ENCODE results near the gene P4HA2. TPM values are rescaled to one million over a fixed set of nuclear protein-coding genes. Genes with fewer than 3 reads are reported as not detected.

P4HA2 gene
- total and polyA plus RNA-seq, 9 of the 15 experiments (the other 6 are each of a cell fraction or from before 2014, with no cell fraction given): 9.6 to 50.0 (median 12.7) TPM

- no peak for DNase-seq (ENCODE audit: extremely low read depth in 1 of 4, low spot score in 3 of 4)
- no peak for FAIRE-seq
- WGBS (ENCODE audit: insufficient coverage, low coverage, missing lambda C conversion rate): 55% methylated on average over 1 of the region's 1 CpG
- Histone ChIP-seq H3K9me1 (ENCODE audit: control insufficient read depth, insufficient read depth, low read length) (no peaks in the 10 kb centered on the region), H3K4me2 (ENCODE audit: insufficient read depth, low read length) (no peak overlapping the region), H3K79me2 (ENCODE audit: control insufficient read depth, insufficient read depth, low read length) (peaks cover 2% of the 10 kb centered on the region; the same call in 1 of the 3 replicates), H2AFZ (ENCODE audit: low read depth, low read length) (0 out of 2 replicates have a peak overlapping the region, but pooled peaks have one; percentile 7), H3K9ac (ENCODE audit: insufficient read depth in 1 of 2, low read depth in 2 of 2, low read length in 2 of 2) (no peak overlapping the region), H3K4me3 (no peak overlapping the region), H3K4me1 (replicated peaks in 1 of 2; ENCODE audit: control insufficient read depth in 2 of 2, insufficient read depth in 2 of 2, low read length in 2 of 2) (peaks cover 7 to 8% of the 10 kb centered on the region in 2 experiments; a peak in 4 of 5 replicates), H3K36me3 (ENCODE audit: control insufficient read depth, insufficient read depth, low read length) (no peaks in the 10 kb centered on the region), H3K27me3 (ENCODE audit: control insufficient read depth in 2 of 2, insufficient read depth in 2 of 2, low read length in 2 of 2) (no peaks in the 10 kb centered on the region), H3K9me3 (replicated peaks; ENCODE audit: control insufficient read depth, insufficient read depth, low read depth, low read length) (no peaks in the 10 kb centered on the region), H3K27ac (ENCODE audit: extremely low read depth, low read depth, low read length) (no peak overlapping the region), H4K20me1 (replicated peaks; ENCODE audit: control insufficient read depth, insufficient read depth, low read length) (no peaks in the 10 kb centered on the region)
- ATAC-seq: no peak
- BruUV-seq (replicated peaks): no TSS peak
- intact Hi-C loops (cut with micrococcal nuclease) (no loop called here), in situ Hi-C loops (cut with MboI) (no loop called here)
- POLR2A ChIA-PET: interaction anchor here (0.7 kb wide), 2 partner anchors 47 to 49 kb away, joined by 3 read pairs; no protein-coding TSS in a partner anchor
- CTCF ChIA-PET (ENCODE audit: low intra/inter-chr PET ratio): no interaction called here
- TF ChIP-seq ZBTB2 (IDR thresholded peaks at IDR 0.05): no peak
- no peak for TF ChIP-seq HMG20A (CRISPR knock-in tag; conservative IDR thresholded peaks at IDR 0.05)
- no peak for TF ChIP-seq TFAP4 (CRISPR knock-in tag; IDR thresholded peaks at IDR 0.05; ENCODE audit: borderline replicate concordance)
- no peak for TF ChIP-seq YBX1 (IDR thresholded peaks at IDR 0.05)
- TF ChIP-seq HLTF (IDR thresholded peaks at IDR 0.05): no peak
- no peak for TF ChIP-seq ZNF280A (IDR thresholded peaks at IDR 0.05; ENCODE audit: low read depth, partially characterized antibody)
- TF ChIP-seq, protein P1, sequence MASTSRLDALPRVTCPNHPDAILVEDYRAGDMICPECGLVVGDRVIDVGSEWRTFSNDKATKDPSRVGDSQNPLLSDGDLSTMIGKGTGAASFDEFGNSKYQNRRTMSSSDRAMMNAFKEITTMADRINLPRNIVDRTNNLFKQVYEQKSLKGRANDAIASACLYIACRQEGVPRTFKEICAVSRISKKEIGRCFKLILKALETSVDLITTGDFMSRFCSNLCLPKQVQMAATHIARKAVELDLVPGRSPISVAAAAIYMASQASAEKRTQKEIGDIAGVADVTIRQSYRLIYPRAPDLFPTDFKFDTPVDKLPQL (IDR thresholded peaks at IDR 0.05; ENCODE audit: extremely low read depth, insufficient read length): no peak
- no peak for TF ChIP-seq MCM2 (IDR thresholded peaks at IDR 0.05; ENCODE audit: low read depth)
- TF ChIP-seq, protein P2, sequence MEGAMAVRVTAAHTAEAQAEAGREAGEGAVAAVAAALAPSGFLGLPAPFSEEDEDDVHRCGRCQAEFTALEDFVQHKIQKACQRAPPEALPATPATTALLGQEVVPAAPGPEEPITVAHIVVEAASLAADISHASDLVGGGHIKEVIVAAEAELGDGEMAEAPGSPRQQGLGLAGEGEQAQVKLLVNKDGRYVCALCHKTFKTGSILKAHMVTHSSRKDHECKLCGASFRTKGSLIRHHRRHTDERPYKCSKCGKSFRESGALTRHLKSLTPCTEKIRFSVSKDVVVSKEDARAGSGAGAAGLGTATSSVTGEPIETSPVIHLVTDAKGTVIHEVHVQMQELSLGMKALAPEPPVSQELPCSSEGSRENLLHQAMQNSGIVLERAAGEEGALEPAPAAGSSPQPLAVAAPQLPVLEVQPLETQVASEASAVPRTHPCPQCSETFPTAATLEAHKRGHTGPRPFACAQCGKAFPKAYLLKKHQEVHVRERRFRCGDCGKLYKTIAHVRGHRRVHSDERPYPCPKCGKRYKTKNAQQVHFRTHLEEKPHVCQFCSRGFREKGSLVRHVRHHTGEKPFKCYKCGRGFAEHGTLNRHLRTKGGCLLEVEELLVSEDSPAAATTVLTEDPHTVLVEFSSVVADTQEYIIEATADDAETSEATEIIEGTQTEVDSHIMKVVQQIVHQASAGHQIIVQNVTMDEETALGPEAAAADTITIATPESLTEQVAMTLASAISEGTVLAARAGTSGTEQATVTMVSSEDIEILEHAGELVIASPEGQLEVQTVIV (CRISPR knock-in tag; IDR thresholded peaks at IDR 0.05; ENCODE audit: borderline replicate concordance): no peak
- TF ChIP-seq IRF2 (CRISPR knock-in tag; IDR thresholded peaks at IDR 0.05): no peak
- no peak for TF ChIP-seq TCF3 (CRISPR knock-in tag; IDR thresholded peaks at IDR 0.05)
- no peak for TF ChIP-seq U2AF2 (optimal IDR thresholded peaks at IDR 0.05; ENCODE audit: low read depth, low read length)
- TF ChIP-seq SMARCA5 (IDR thresholded peaks at IDR 0.05): no peak
- TF ChIP-seq, protein P3, sequence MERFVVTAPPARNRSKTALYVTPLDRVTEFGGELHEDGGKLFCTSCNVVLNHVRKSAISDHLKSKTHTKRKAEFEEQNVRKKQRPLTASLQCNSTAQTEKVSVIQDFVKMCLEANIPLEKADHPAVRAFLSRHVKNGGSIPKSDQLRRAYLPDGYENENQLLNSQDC (CRISPR knock-in tag; IDR thresholded peaks at IDR 0.05): no peak
- TF ChIP-seq LARP7 (IDR thresholded peaks at IDR 0.05): no peak
- no peak for TF ChIP-seq ZNF77 (CRISPR knock-in tag; IDR thresholded peaks at IDR 0.05)
- TF ChIP-seq TCF7 (IDR thresholded peaks at IDR 0.05; ENCODE audit: borderline replicate concordance): no peak
- TF ChIP-seq ZNF3 (CRISPR knock-in tag; IDR thresholded peaks at IDR 0.05): no peak
- no peak for TF ChIP-seq TRIM28 (IDR thresholded peaks at IDR 0.05)
Observed at GRCh38 chr5:132233081-132233480, 5.4 kb upstream of the P4HA2 start.

All from K562 (cell line).